B cell (primary cell): ENCODE measurements around the gene LRRC63.

Experiments used
- EZH2 ChIP-seq: IDR thresholded peaks from 2 replicates; pipeline ENCODE4 v1.6.1; 2012; ENCODE audit warnings: borderline replicate concordance, low read depth, mild to moderate bottlenecking, moderate library complexity, low read length; ENCODE audit not compliant: insufficient read depth, poor library complexity, severe bottlenecking
- TF ChIP-seq, protein P1 (sequence below): fragments of 200-600 bp; IDR thresholded peaks from one replicate; pipeline ENCODE4 v1.8.0; 2022; ENCODE audit warnings: antibody characterized with exemption, mild to moderate bottlenecking

DNA sequence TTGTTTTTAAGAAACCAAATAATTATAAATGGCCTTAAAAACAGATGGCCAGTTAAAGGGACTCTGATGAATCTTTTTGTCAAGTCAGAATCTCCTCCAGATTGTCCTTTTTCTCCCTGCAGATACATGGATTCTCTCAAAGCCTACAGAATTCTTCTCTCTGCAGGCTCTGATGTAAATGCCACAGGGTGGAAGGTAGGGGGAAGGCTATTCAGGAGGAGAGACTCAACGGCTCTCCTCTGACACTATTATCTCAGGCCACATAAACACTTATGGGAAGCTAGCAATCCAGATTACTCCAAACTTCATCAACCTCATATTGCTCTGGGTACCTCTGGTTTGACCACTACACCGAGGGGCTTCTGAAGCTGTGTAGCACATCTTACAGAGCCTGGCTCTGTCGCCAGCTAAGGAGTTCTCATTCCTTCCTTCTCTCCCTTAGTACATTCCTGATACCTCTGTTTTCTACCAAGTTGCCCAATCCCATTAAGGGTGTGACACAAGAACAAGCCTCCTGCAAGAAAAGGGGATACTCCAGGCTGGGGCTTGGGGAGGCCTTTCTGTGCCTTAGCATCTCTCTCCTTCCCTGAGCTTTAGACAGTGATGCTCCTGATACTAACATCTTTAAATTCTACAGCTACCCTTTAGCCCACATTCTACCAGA, 44.6 kb upstream of the LRRC63 start:
- TF ChIP-seq, protein P1, sequence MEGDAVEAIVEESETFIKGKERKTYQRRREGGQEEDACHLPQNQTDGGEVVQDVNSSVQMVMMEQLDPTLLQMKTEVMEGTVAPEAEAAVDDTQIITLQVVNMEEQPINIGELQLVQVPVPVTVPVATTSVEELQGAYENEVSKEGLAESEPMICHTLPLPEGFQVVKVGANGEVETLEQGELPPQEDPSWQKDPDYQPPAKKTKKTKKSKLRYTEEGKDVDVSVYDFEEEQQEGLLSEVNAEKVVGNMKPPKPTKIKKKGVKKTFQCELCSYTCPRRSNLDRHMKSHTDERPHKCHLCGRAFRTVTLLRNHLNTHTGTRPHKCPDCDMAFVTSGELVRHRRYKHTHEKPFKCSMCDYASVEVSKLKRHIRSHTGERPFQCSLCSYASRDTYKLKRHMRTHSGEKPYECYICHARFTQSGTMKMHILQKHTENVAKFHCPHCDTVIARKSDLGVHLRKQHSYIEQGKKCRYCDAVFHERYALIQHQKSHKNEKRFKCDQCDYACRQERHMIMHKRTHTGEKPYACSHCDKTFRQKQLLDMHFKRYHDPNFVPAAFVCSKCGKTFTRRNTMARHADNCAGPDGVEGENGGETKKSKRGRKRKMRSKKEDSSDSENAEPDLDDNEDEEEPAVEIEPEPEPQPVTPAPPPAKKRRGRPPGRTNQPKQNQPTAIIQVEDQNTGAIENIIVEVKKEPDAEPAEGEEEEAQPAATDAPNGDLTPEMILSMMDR = no peak
- no peak for TF ChIP-seq EZH2
